ENCODE results near the gene OR10J5.

Gene OR10J5

DNA sequence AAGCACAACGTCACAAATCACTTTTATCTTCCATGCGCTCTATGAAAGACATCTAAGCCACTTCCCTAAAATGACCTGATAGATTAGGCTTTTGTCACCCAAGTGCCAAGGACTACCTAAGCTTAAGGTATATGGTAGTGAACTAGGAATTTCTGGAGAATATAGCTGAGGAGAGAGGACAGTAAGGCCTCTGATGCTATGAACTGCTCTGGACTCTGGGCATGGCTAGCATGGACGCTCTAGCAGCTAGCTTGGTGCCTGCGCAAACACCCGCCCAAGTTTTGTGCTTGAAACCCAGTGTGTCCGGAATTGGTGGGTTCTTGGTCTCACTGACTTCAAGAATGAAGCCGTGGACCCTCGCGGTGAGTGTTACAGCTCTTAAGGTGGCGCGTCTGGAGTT lies 42.5 kb downstream of the OR10J5 start:
- no CpG with 5 or more reads among the region's 11 CpGs for WGBS, 2 donors (ENCODE audit: extremely low coverage in 2 of 2, insufficient read length in 2 of 2, insufficient replicate concordance in 1 of 2)

DNA sequence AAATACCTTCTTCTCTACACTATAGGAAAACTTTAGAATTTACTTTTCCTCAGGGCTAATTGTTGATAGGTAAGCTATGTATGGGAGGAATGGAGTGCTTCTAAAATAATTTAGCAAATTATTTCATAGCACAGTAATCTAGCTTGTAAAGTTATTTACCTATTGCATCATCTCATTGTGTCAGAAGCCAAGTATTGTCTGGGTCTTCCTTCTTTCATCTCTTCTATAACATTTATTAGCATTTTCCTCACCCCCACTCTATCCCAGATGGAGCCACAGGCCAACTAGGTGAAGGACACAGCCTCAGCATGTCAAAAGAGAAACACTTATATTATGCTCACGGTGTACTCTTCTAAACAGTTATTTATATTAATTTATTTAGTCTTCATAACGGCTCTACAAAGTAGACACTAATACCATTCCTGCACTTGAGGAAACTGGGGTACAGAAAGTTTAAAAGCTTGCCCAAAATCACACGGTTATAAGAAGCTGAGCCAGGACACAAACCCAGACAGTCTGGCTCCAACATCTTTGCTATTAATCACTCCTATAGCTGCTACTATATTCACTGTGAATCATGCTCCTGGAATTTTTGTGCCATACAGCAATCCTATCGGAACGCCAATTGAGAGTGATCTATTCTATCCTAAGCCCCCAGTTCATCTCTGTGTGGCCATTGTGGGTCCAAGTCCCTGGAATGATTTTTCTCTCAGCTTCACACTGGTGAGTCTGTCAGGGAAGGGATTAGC lies 43.1 kb downstream of the OR10J5 start:
- no peaks in the 10 kb centered on the region for H3K4me1 ChIP-seq (ENCODE audit: control insufficient read depth in 2 of 2, insufficient read depth in 1 of 2, low read depth in 1 of 2, low read length in 2 of 2)
- no peaks in the 10 kb centered on the region for H3K79me1 ChIP-seq (ENCODE audit: low read depth, low read length)
- no peak overlapping the region for H3K18ac ChIP-seq (ENCODE audit: low read length)
- no peak overlapping the region for H2BK12ac ChIP-seq (ENCODE audit: low read length)
- no peak for DNase-seq (ENCODE audit: low spot score)
- no peak overlapping the region for H2BK120ac ChIP-seq (ENCODE audit: low read depth, low read length)
- no peak overlapping the region for H3K4me3 ChIP-seq (ENCODE audit: low read length in 2 of 2)
- H3K4ac ChIP-seq (ENCODE audit: low read length) = no peak overlapping the region
- H3K14ac ChIP-seq (ENCODE audit: low read length) = no peak overlapping the region
- no peaks in the 10 kb centered on the region for H3K9me3 ChIP-seq (replicated peaks in 1 of 2; ENCODE audit: control insufficient read depth in 2 of 2, insufficient read depth in 1 of 2, low read depth in 1 of 2, low read length in 2 of 2)
- H3K9ac ChIP-seq (ENCODE audit: low read depth, low read length, poor library complexity) = no peak overlapping the region
- no CpG with 5 or more reads among the region's 5 CpGs for WGBS, 2 donors (ENCODE audit: extremely low coverage in 2 of 2, insufficient read length in 2 of 2, insufficient replicate concordance in 1 of 2)
- no peak overlapping the region for H3K27ac ChIP-seq (replicated peaks; ENCODE audit: low read length)
- no peak overlapping the region for H3K23ac ChIP-seq (ENCODE audit: low read depth, low read length, poor library complexity)
- no peak overlapping the region for H2AFZ ChIP-seq (ENCODE audit: low read length)
- no peak overlapping the region for H2BK5ac ChIP-seq (ENCODE audit: low read length)
- no peak overlapping the region for H4K8ac ChIP-seq (ENCODE audit: low read depth, low read length)
- no peak overlapping the region for H4K91ac ChIP-seq (ENCODE audit: low read depth, low read length, poor library complexity)
- no peak overlapping the region for H3K4me2 ChIP-seq (ENCODE audit: insufficient read depth, low read length, poor library complexity, severe bottlenecking)
- no peaks in the 10 kb centered on the region for H3K27me3 ChIP-seq (ENCODE audit: control insufficient read depth in 3 of 3, insufficient read depth in 3 of 3, low read depth in 1 of 3, low read length in 3 of 3)
- no peak overlapping the region for H2AK5ac ChIP-seq (ENCODE audit: low read depth, low read length)
- H3K36me3 ChIP-seq (replicated peaks in 1 of 2; ENCODE audit: control insufficient read depth in 2 of 2, insufficient read depth in 2 of 2, low read length in 2 of 2) = no peaks in the 10 kb centered on the region
- H2BK15ac ChIP-seq (ENCODE audit: low read length) = no peak overlapping the region

More for the DNA sequence above, 42.5 kb downstream of the OR10J5 start:
- no peak overlapping the region for H3K4ac ChIP-seq (ENCODE audit: low read length)
- H2AFZ ChIP-seq (ENCODE audit: low read length) = no peak overlapping the region
- no peak overlapping the region for H3K23ac ChIP-seq (ENCODE audit: low read depth, low read length, poor library complexity)
- H4K91ac ChIP-seq (ENCODE audit: low read depth, low read length, poor library complexity) = no peak overlapping the region
- no peak overlapping the region for H3K4me2 ChIP-seq (ENCODE audit: insufficient read depth, low read length, poor library complexity, severe bottlenecking)
- no peaks in the 10 kb centered on the region for H3K9me3 ChIP-seq (replicated peaks in 1 of 2; ENCODE audit: control insufficient read depth in 2 of 2, insufficient read depth in 1 of 2, low read depth in 1 of 2, low read length in 2 of 2)
- H4K8ac ChIP-seq (ENCODE audit: low read depth, low read length) = no peak overlapping the region
- no peaks in the 10 kb centered on the region for H3K4me1 ChIP-seq (ENCODE audit: control insufficient read depth in 2 of 2, insufficient read depth in 1 of 2, low read depth in 1 of 2, low read length in 2 of 2)
- no peak overlapping the region for H3K4me3 ChIP-seq (ENCODE audit: low read length in 2 of 2)
- no peaks in the 10 kb centered on the region for H3K27me3 ChIP-seq (ENCODE audit: control insufficient read depth in 3 of 3, insufficient read depth in 3 of 3, low read depth in 1 of 3, low read length in 3 of 3)
- H3K14ac ChIP-seq (ENCODE audit: low read length) = no peak overlapping the region
- no peak overlapping the region for H3K18ac ChIP-seq (ENCODE audit: low read length)
- DNase-seq (ENCODE audit: low spot score) = no peak
- no peaks in the 10 kb centered on the region for H3K79me1 ChIP-seq (ENCODE audit: low read depth, low read length)
- H2BK12ac ChIP-seq (ENCODE audit: low read length) = no peak overlapping the region
- no peak overlapping the region for H2AK5ac ChIP-seq (ENCODE audit: low read depth, low read length)
- no peak overlapping the region for H2BK5ac ChIP-seq (ENCODE audit: low read length)
- H2BK15ac ChIP-seq (ENCODE audit: low read length) = no peak overlapping the region
- H3K36me3 ChIP-seq (replicated peaks in 1 of 2; ENCODE audit: control insufficient read depth in 2 of 2, insufficient read depth in 2 of 2, low read length in 2 of 2) = no peaks in the 10 kb centered on the region
- H2BK120ac ChIP-seq (ENCODE audit: low read depth, low read length) = no peak overlapping the region
- H3K27ac ChIP-seq (replicated peaks; ENCODE audit: low read length) = no peak overlapping the region
- no peak overlapping the region for H3K9ac ChIP-seq (ENCODE audit: low read depth, low read length, poor library complexity)
